GM12865 (cell line): ENCODE measurements around the gene GNB5.

ENCODE experiments used
- DNase-seq: peaks from one replicate; pipeline ENCODE4 v3.0.0; 2010; ENCODE audit warnings: low read depth
- H3K4me3 ChIP-seq: 2 replicates; pipeline ENCODE4 v1.5.1; 2011; ENCODE audit warnings: mild to moderate bottlenecking, low read depth, low read length, control low read depth
- TF ChIP-seq, protein P1 (sequence below): IDR thresholded peaks from 2 replicates; pipeline ENCODE4 v1.5.1; 2011; ENCODE audit warnings: low read length, control low read depth, low read depth, inconsistent platforms; ENCODE audit not compliant: insufficient read depth; ENCODE audit errors: missing control alignments

The GNB5 gene

GRCh38 chr15:52120488-52120887 lies 70.7 kb downstream of the GNB5 start:
- DNase-seq, result no peak
- TF ChIP-seq, protein P1, sequence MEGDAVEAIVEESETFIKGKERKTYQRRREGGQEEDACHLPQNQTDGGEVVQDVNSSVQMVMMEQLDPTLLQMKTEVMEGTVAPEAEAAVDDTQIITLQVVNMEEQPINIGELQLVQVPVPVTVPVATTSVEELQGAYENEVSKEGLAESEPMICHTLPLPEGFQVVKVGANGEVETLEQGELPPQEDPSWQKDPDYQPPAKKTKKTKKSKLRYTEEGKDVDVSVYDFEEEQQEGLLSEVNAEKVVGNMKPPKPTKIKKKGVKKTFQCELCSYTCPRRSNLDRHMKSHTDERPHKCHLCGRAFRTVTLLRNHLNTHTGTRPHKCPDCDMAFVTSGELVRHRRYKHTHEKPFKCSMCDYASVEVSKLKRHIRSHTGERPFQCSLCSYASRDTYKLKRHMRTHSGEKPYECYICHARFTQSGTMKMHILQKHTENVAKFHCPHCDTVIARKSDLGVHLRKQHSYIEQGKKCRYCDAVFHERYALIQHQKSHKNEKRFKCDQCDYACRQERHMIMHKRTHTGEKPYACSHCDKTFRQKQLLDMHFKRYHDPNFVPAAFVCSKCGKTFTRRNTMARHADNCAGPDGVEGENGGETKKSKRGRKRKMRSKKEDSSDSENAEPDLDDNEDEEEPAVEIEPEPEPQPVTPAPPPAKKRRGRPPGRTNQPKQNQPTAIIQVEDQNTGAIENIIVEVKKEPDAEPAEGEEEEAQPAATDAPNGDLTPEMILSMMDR, result no peak

GRCh38 chr15:52118969-52119749 lies 72.0 kb downstream of the GNB5 start:
- TF ChIP-seq, protein P1, result no peak
- no peak overlapping the region for H3K4me3 ChIP-seq
- DNase-seq, result no peak

More at GRCh38 chr15:52120488-52120887, 70.7 kb downstream of the GNB5 start:
- no peak overlapping the region for H3K4me3 ChIP-seq

DNA sequence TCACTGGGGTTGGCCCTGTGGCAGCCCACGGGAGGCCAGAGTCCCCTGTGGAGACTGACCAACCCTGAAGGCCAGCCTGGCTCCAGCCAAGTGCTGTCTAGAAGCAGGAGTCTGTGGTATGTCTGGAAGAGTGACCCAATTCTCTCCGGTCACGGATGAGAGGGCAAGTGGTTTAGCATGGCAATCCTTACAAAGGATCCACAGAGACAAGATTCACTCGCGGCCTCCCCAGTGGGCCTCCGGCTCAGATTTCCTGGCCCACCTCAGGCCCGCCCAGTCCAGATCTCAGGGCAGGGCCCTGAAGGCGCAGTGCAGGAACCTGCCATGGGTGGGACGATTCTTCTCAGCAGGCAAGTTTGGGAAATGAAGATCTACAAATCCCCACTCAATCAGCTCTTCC lies 73.6 kb downstream of the GNB5 start:
- TF ChIP-seq, protein P1, result no peak
- no peak for DNase-seq

DNA sequence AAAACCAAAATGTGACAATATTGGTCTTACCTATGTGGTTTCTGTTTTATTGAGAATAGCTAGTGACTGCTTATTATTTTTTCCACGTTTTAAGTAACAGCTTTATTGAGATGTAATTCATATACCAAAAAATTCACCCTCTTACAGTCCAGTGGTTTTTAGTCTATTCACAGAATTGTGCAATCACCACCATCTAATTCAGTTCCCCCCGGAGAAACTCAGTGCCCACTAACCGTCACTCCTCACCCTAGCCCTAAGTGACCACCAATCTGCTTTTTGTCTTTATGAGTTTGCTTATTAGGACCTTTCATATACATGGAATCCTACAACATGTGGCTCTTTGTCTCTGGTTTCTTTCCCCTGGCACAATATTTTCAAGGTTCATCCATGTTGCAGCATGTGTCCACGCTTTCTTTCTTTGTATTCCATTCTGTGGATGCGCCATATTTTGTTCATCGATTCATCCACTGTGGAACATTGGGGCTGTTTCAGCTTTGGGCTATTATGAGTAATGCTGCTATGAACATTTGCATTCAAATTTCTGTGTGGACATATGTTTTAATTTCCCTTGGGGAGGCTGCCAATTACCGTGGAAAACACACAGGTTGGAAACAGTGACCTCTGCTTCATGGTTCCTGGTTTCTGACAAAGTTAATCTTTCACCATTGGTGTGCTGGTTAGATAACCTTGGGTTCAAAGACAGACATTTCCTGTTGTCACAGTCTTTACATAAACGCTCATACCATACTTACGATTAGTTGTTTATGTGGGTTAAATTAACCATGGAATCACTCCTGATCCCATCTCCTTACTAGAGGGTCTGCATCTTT lies 75.4 kb downstream of the GNB5 start:
- TF ChIP-seq, protein P1, result no peak
- H3K4me3 ChIP-seq, result no peak overlapping the region
- DNase-seq, result no peak

More for the DNA sequence above, 73.6 kb downstream of the GNB5 start:
- H3K4me3 ChIP-seq, result no peak overlapping the region

- H3K4me3 ChIP-seq, result no peak overlapping the region
- no peak for DNase-seq
- TF ChIP-seq, protein P1, result no peak
Measured at GRCh38 chr15:52114261-52115055, 76.7 kb downstream of the GNB5 start.

DNA sequence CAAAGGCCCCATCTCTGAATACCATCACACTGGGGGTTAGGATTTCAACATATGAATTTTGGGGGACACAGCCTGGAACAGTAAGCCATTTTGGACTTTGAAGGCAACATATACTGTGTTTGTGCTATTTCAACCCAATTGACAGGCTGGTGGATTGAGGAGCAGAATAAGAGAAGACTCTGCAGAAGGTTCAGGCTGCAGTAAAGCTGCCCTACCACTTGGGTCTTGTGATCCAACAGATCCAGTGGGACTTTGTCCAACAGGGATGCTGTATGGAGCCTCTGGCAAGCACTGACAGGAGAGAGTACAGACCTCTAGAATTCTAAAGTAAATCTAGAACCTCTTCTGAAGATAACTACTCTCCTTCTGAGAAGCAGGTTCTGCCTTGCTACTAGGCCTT lies 77.5 kb downstream of the GNB5 start:
- H3K4me3 ChIP-seq, result no peak overlapping the region
- TF ChIP-seq, protein P1, result no peak
- DNase-seq, result no peak
